Measurements from ENCODE around the gene PRKAR2B.

Gene PRKAR2B

GRCh38 chr7:107056728-107057473, 12.4 kb downstream of the PRKAR2B start:
- in situ Hi-C loops (cut with HindIII; ENCODE audit: low pct_ligation_motif_present, low sequenced_read_pairs), result no loop called here

GRCh38 chr7:107057474-107057833, 12.9 kb downstream of the PRKAR2B start:
- Histone ChIP-seq H3K4me3 (ENCODE audit: low read depth, low read length) (no peak overlapping the region), H3K36me3 (replicated peaks) (no peaks in the 10 kb centered on the region), H3K27ac (no peak overlapping the region), H3K27me3 (replicated peaks) (no peaks in the 10 kb centered on the region)
- TF ChIP-seq CTCF (IDR thresholded peaks at IDR 0.05; ENCODE audit: low read depth, low read length, missing control alignments), result no peak
- in situ Hi-C loops (cut with HindIII; ENCODE audit: low pct_ligation_motif_present, low sequenced_read_pairs), result no loop called here
- DNase-seq, result no peak

More at GRCh38 chr7:107056728-107057473, 12.4 kb downstream of the PRKAR2B start:
- Histone ChIP-seq H3K4me3 (ENCODE audit: low read depth, low read length) (no peak overlapping the region), H3K27ac (no peak overlapping the region), H3K36me3 (replicated peaks) (no peaks in the 10 kb centered on the region), H3K27me3 (replicated peaks) (no peaks in the 10 kb centered on the region)
- no peak for DNase-seq
- TF ChIP-seq CTCF (IDR thresholded peaks at IDR 0.05; ENCODE audit: low read depth, low read length, missing control alignments), result no peak

GRCh38 chr7:107059468-107059867, 15.0 kb downstream of the PRKAR2B start:
- H3K36me3 ChIP-seq (replicated peaks), result no peaks in the 10 kb centered on the region
- no peak overlapping the region for H3K4me3 ChIP-seq (ENCODE audit: low read depth, low read length)
- H3K27ac ChIP-seq, result no peak overlapping the region
- H3K27me3 ChIP-seq (replicated peaks), result no peaks in the 10 kb centered on the region
- DNase-seq, result no peak
- in situ Hi-C loops (cut with HindIII; ENCODE audit: low pct_ligation_motif_present, low sequenced_read_pairs), result no loop called here
- no peak for TF ChIP-seq CTCF (IDR thresholded peaks at IDR 0.05; ENCODE audit: low read depth, low read length, missing control alignments)

GRCh38 chr7:107063245-107064120, 19.0 kb downstream of the PRKAR2B start:
- H3K27me3 ChIP-seq (replicated peaks), result no peaks in the 10 kb centered on the region
- in situ Hi-C loops (cut with HindIII; ENCODE audit: low pct_ligation_motif_present, low sequenced_read_pairs), result no loop called here
- no peak for DNase-seq
- H3K4me3 ChIP-seq (ENCODE audit: low read depth, low read length), result no peak overlapping the region
- no peak overlapping the region for H3K27ac ChIP-seq
- no peaks in the 10 kb centered on the region for H3K36me3 ChIP-seq (replicated peaks)
- TF ChIP-seq CTCF (IDR thresholded peaks at IDR 0.05; ENCODE audit: low read depth, low read length, missing control alignments), result no peak

- Histone ChIP-seq H3K27ac (no peak overlapping the region), H3K4me3 (ENCODE audit: low read depth, low read length) (no peak overlapping the region), H3K36me3 (replicated peaks) (no peaks in the 10 kb centered on the region), H3K27me3 (replicated peaks) (no peaks in the 10 kb centered on the region)
- DNase-seq, result no peak
- in situ Hi-C loops (cut with HindIII; ENCODE audit: low pct_ligation_motif_present, low sequenced_read_pairs), result no loop called here
- TF ChIP-seq CTCF (IDR thresholded peaks at IDR 0.05; ENCODE audit: low read depth, low read length, missing control alignments), result no peak
Observed at GRCh38 chr7:107064255-107064654, 19.8 kb downstream of the PRKAR2B start.
